K562 (cell line): ENCODE data around the gene FERMT3. TPM values are rescaled to one million over a fixed set of nuclear protein-coding genes. Genes with fewer than 3 reads are reported as not detected.
A peak's percentile ranks its signal among the peaks of the same experiment; 100 is the strongest.

Experiments
- ATF6 ChIP-seq: sonication (generic); formaldehyde crosslinking; IDR thresholded peaks from 2 replicates; pipeline ENCODE4 v1.4.0; 2020; ENCODE audit warnings: mild to moderate bottlenecking, missing genetic modification reagents
- DIDO1 ChIP-seq: fragments of 450-650 bp; IDR thresholded peaks from 2 replicates; pipeline ENCODE4 v1.6.1; 2016; ENCODE audit warnings: low read depth, missing biosample characterization, missing genetic modification characterization
- FOXJ3 ChIP-seq: sonication (generic); formaldehyde crosslinking; IDR thresholded peaks from 2 replicates; pipeline ENCODE4 v1.4.0; 2020; ENCODE audit warnings: mild to moderate bottlenecking, missing genetic modification reagents
- HES1 ChIP-seq: fragments of 450-650 bp; IDR thresholded peaks from 2 replicates; pipeline ENCODE4 v1.6.1; 2016; ENCODE audit warnings: low read depth, mild to moderate bottlenecking, moderate library complexity
- MED1 ChIP-seq: sonication (generic); formaldehyde crosslinking; IDR thresholded peaks from 2 replicates; pipeline ENCODE4 v1.8.1; 2023; ENCODE audit warnings: missing genetic modification reagents, borderline replicate concordance
- MYNN ChIP-seq, 2 experiments: sonication (generic); formaldehyde crosslinking in 1 of 2; IDR thresholded peaks; 2 replicates each; pipeline versions ENCODE4 v1.5.0 to v1.6.1; 2016 to 2020; ENCODE audit warnings: antibody characterized with exemption in 1 of 2, missing genetic modification reagents in 1 of 2
- NEUROD1 ChIP-seq: fragments of 150-350 bp; IDR thresholded peaks from 2 replicates; pipeline ENCODE4 v1.6.1; 2014; ENCODE audit warnings: borderline replicate concordance, low read length, low read depth; ENCODE audit not compliant: partially characterized antibody
- PCBP2 ChIP-seq: fragments of 200-400 bp; formaldehyde crosslinking; IDR thresholded peaks from 2 replicates; pipeline ENCODE4 v1.6.1; 2018; ENCODE audit warnings: low read length, low read depth, mild to moderate bottlenecking, moderate library complexity; ENCODE audit not compliant: poor library complexity, severe bottlenecking
- PRDM10 ChIP-seq: fragments of 450-650 bp; IDR thresholded peaks from 2 replicates; pipeline ENCODE4 v1.6.1; 2018; ENCODE audit not compliant: partially characterized antibody
- RAD21 ChIP-seq, 2 experiments: fragments of 250-450 bp in 1 of 2; fragments of 450-650 bp in 1 of 2; sonication (Bioruptor Pico) in 1 of 2; formaldehyde crosslinking in 1 of 2; IDR thresholded peaks in 1 of 2; conservative IDR thresholded peaks in 1 of 2; 2 replicates each; pipeline versions ENCODE4 v1.4.0 to v1.8.0; 2020 to 2022; ENCODE audit warnings: mild to moderate bottlenecking in 2 of 2, moderate library complexity in 1 of 2
- RBM39 ChIP-seq: fragments of 200-400 bp; formaldehyde crosslinking; optimal IDR thresholded peaks from 2 replicates; pipeline ENCODE3; 2018; ENCODE audit warnings: low read depth, low read length
- SMAD2 ChIP-seq: fragments of 150-350 bp; IDR thresholded peaks from 2 replicates; pipeline ENCODE4 v1.6.1; 2014; ENCODE audit warnings: low read depth, mild to moderate bottlenecking, low read length
- SUPT5H ChIP-seq: fragments of 450-650 bp; IDR thresholded peaks from 2 replicates; pipeline ENCODE4 v1.6.1; 2016
- YBX1 ChIP-seq: fragments of 450-650 bp; IDR thresholded peaks from 2 replicates; pipeline ENCODE4 v1.7.1; 2016; ENCODE audit warnings: mild to moderate bottlenecking
- ZBTB34 ChIP-seq: fragments of 250-450 bp; sonication (Bioruptor Pico); IDR thresholded peaks from 2 replicates; pipeline ENCODE4 v1.8.0; 2021; ENCODE audit warnings: mild to moderate bottlenecking, moderate library complexity
- ZBTB5 ChIP-seq: fragments of 450-650 bp; IDR thresholded peaks from 2 replicates; pipeline ENCODE4 v1.6.1; 2017; ENCODE audit warnings: antibody characterized with exemption
- ZNF124 ChIP-seq: sonication (generic); formaldehyde crosslinking; IDR thresholded peaks from 2 replicates; pipeline ENCODE4 v1.8.1; 2022; ENCODE audit warnings: missing genetic modification reagents
- polyA plus RNA-seq, 8 experiments: library from polyadenylated mRNA; depleted of rRNA in 4 of 8; stranded (reverse) in 5 of 8; unstranded in 3 of 8; fragments of >200 nt; fragmentation: Nextera tagmentation in 2 of 8; fragmentation: Illumina TruSeq in 1 of 8; extraction: Ambion mirVana in 2 of 8; extraction: Trizol in 1 of 8; gene quantifications; 2 replicates each; pipeline versions ENCODE4 v1.2.1 to v1.2.3, GENCODE V29; 2011 to 2014; ENCODE audit warnings: inconsistent platforms in 1 of 8, missing spikeins in 1 of 8
- total RNA-seq, 7 experiments: library from RNA; depleted of rRNA in 6 of 7; stranded (reverse); fragments of >200 nt in 6 of 7; fragmentation: Illumina TruSeq in 2 of 7; extraction: Trizol in 2 of 7; gene quantifications; 2 replicates each; pipeline versions ENCODE4 v1.2.1 to v1.2.3, GENCODE V29; 2011 to 2021; ENCODE audit warnings: low replicate concordance in 1 of 7

FERMT3 gene
- total and polyA plus RNA-seq, 9 of the 15 experiments (the other 6 are each of a cell fraction or from before 2014, with no cell fraction given), result 3.2 to 275 (median 79.7) TPM

- TF ChIP-seq PCBP2, result no peak
- no peak for TF ChIP-seq DIDO1
- TF ChIP-seq ZNF124 (CRISPR knock-in tag), result no peak
- no peak for TF ChIP-seq FOXJ3 (CRISPR knock-in tag)
- no peak; the same call in 1 of the 2 replicates for TF ChIP-seq ATF6 (CRISPR knock-in tag)
- TF ChIP-seq ZBTB34 (CRISPR knock-in tag), result no peak
- TF ChIP-seq SUPT5H, result peak; percentile 78
- TF ChIP-seq SMAD2, result no peak
- TF ChIP-seq RBM39, result no peak
- no peak for TF ChIP-seq MED1
- TF ChIP-seq ZBTB5, result no peak
- no peak for TF ChIP-seq PRDM10
- TF ChIP-seq NEUROD1, result peak; percentile 35
- no peak for TF ChIP-seq YBX1
- TF ChIP-seq HES1, result no peak
- no peak; a peak in 1 of 4 replicates for TF ChIP-seq RAD21 (CRISPR knock-in tag; conservative IDR thresholded peaks at IDR 0.05 in 1 of 2, IDR thresholded peaks at IDR 0.05 in 1 of 2)
- TF ChIP-seq MYNN (IDR thresholded peaks at IDR 0.05), result peak; percentile 62; the same call in 1 of the 2 replicates
- TF ChIP-seq MYNN (CRISPR knock-in tag; IDR thresholded peaks at IDR 0.05), result no peak
Measured at GRCh38 chr11:64207256-64208085, 950 bp downstream of the FERMT3 start (continued).
